ENCODE results near the gene MTO1.

MTO1 gene

DNA sequence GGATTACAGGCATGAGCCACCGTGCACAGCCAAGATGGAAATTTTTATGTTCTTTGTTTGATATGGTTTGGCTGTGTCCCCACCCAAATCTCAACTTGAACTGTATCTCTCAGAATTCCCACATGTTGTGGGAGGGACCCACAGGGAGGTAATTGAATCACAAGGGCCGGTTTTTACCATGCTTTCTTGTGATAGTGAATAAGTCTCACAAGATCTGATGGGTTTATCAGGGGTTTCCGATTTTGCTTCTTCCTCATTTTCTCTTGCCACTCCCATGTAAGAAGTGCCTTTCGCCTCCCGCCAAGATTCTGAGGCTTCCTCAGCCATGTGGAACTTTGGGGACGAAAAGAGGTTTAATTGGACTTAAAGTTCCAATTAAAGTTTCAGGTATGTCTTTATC is 44.7 kb downstream of the MTO1 start:
- TF ChIP-seq EZH2phosphoT487 (IDR thresholded peaks at IDR 0.05; ENCODE audit: low read depth) = no peak
- TF ChIP-seq, protein P1, sequence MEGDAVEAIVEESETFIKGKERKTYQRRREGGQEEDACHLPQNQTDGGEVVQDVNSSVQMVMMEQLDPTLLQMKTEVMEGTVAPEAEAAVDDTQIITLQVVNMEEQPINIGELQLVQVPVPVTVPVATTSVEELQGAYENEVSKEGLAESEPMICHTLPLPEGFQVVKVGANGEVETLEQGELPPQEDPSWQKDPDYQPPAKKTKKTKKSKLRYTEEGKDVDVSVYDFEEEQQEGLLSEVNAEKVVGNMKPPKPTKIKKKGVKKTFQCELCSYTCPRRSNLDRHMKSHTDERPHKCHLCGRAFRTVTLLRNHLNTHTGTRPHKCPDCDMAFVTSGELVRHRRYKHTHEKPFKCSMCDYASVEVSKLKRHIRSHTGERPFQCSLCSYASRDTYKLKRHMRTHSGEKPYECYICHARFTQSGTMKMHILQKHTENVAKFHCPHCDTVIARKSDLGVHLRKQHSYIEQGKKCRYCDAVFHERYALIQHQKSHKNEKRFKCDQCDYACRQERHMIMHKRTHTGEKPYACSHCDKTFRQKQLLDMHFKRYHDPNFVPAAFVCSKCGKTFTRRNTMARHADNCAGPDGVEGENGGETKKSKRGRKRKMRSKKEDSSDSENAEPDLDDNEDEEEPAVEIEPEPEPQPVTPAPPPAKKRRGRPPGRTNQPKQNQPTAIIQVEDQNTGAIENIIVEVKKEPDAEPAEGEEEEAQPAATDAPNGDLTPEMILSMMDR (IDR thresholded peaks at IDR 0.05; ENCODE audit: low read depth, low read length) = no peak
- peaks cover 28% of the 10 kb centered on the region for H3K36me3 ChIP-seq (replicated peaks; ENCODE audit: low read depth, low read length)
- H2AFZ ChIP-seq (ENCODE audit: low read depth, low read length) = no peak overlapping the region
- no peak overlapping the region for H3K4me2 ChIP-seq (ENCODE audit: low read length)
- no peaks in the 10 kb centered on the region for H3K79me2 ChIP-seq (ENCODE audit: low read length)
- peaks cover 4% of the 10 kb centered on the region for H3K4me1 ChIP-seq (ENCODE audit: low read length)
- H3K9me3 ChIP-seq (ENCODE audit: insufficient read depth, low read length) = no peaks in the 10 kb centered on the region
- no peaks in the 10 kb centered on the region for H4K20me1 ChIP-seq (ENCODE audit: insufficient read depth, low read length)
- no peak overlapping the region for H3K4me3 ChIP-seq (ENCODE audit: low read length)
- no peak overlapping the region for H3K9ac ChIP-seq (ENCODE audit: low read length)
- no peaks in the 10 kb centered on the region for H3K27me3 ChIP-seq (ENCODE audit: low read depth, low read length)
- no peak overlapping the region for H3K27ac ChIP-seq (ENCODE audit: low read length)

DNA sequence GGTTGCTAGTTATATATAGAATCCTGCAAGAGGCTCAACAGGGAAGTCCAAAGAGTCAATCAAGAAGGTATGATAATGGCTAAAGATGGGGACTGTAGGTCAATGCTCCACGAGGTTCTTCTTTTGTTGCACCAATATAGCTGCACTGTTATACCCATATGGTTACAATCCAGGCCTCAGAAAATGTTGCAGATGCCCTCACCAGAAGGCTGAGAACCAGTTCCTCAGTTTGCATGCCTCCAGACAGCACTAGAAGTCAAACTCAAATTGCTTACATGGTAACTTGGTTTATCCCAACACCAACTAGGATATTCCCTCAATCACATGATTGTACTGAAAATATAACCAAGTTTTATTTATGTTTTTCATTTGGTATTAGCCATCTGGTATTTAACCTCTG is 47.2 kb downstream of the MTO1 start:
- H3K79me2 ChIP-seq (ENCODE audit: low read length) = no peaks in the 10 kb centered on the region
- H3K27me3 ChIP-seq (ENCODE audit: low read depth, low read length) = no peaks in the 10 kb centered on the region
- 0 out of 2 replicates have a peak overlapping the region, but pooled peaks have one; percentile 4 for H3K27ac ChIP-seq (ENCODE audit: low read length)
- no peak overlapping the region for H3K4me2 ChIP-seq (ENCODE audit: low read length)
- H2AFZ ChIP-seq (ENCODE audit: low read depth, low read length) = no peak overlapping the region
- H3K9ac ChIP-seq (ENCODE audit: low read length) = no peak overlapping the region
- peaks cover 11% of the 10 kb centered on the region for H3K4me1 ChIP-seq (ENCODE audit: low read length)
- H3K36me3 ChIP-seq (replicated peaks; ENCODE audit: low read depth, low read length) = peaks cover 26% of the 10 kb centered on the region
- peaks cover 14% of the 10 kb centered on the region for H4K20me1 ChIP-seq (ENCODE audit: insufficient read depth, low read length)
- TF ChIP-seq, protein P1 (IDR thresholded peaks at IDR 0.05; ENCODE audit: low read depth, low read length) = no peak
- TF ChIP-seq EZH2phosphoT487 (IDR thresholded peaks at IDR 0.05; ENCODE audit: low read depth) = no peak
- H3K4me3 ChIP-seq (ENCODE audit: low read length) = no peak overlapping the region
- H3K9me3 ChIP-seq (ENCODE audit: insufficient read depth, low read length) = no peaks in the 10 kb centered on the region

DNA sequence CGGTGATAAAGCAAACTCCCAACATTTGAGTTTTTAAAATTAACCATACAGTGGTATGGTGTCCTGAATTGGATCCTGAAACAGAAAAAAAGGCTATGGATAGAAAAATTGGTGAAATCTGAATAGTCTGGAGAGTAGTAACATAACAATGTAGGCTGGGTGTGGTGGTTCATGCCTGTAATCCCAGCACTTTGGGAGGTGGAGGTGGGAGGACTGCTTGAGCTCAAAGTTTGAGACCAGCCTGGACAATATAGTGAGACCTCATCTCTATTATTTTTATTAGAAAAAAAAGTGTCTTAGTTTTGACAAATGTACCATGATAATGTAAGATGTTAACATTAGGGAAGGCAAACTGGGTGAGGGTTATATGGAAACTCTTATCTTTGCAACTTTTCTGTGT is 48.3 kb downstream of the MTO1 start:
- Histone ChIP-seq H2AFZ (ENCODE audit: low read depth, low read length) (no peak overlapping the region), H3K36me3 (replicated peaks; ENCODE audit: low read depth, low read length) (peaks cover 22% of the 10 kb centered on the region), H3K4me1 (ENCODE audit: low read length) (peaks cover 16% of the 10 kb centered on the region), H3K9ac (ENCODE audit: low read length) (no peak overlapping the region), H4K20me1 (ENCODE audit: insufficient read depth, low read length) (peaks cover 18% of the 10 kb centered on the region), H3K27me3 (ENCODE audit: low read depth, low read length) (no peaks in the 10 kb centered on the region), H3K79me2 (ENCODE audit: low read length) (no peaks in the 10 kb centered on the region), H3K4me3 (ENCODE audit: low read length) (no peak overlapping the region), H3K27ac (ENCODE audit: low read length) (no peak overlapping the region), H3K4me2 (ENCODE audit: low read length) (no peak overlapping the region), H3K9me3 (ENCODE audit: insufficient read depth, low read length) (no peaks in the 10 kb centered on the region)
- no peak for TF ChIP-seq EZH2phosphoT487 (IDR thresholded peaks at IDR 0.05; ENCODE audit: low read depth)
- TF ChIP-seq, protein P1 (IDR thresholded peaks at IDR 0.05; ENCODE audit: low read depth, low read length) = no peak

DNA sequence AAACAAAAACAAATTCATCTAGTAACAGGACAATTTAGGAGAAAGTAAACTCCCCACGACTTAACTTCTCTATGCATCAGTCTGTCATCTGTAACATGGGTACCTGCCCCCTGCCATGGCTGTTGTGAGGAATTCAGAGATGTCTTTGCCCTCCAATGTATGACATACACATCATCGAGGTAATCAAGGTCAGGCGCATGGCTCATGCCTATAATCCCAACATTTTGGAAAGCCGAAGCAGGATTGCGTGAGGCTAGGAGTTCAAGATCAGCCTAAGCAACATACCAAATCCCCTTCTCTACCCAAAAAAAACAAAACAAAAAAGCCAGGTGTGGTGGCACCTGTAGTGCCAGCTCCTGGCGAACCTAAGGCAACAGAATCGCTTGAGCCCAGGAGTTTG is 50.3 kb downstream of the MTO1 start:
- Histone ChIP-seq H3K9me3 (ENCODE audit: insufficient read depth, low read length) (no peaks in the 10 kb centered on the region), H3K27ac (ENCODE audit: low read length) (no peak overlapping the region), H4K20me1 (ENCODE audit: insufficient read depth, low read length) (peaks cover 37% of the 10 kb centered on the region), H3K9ac (ENCODE audit: low read length) (no peak overlapping the region), H3K36me3 (replicated peaks; ENCODE audit: low read depth, low read length) (peaks cover 36% of the 10 kb centered on the region), H3K79me2 (ENCODE audit: low read length) (peaks cover 3% of the 10 kb centered on the region; the same call in 1 of the 2 replicates), H3K4me3 (ENCODE audit: low read length) (no peak overlapping the region), H3K27me3 (ENCODE audit: low read depth, low read length) (no peaks in the 10 kb centered on the region), H2AFZ (ENCODE audit: low read depth, low read length) (no peak overlapping the region), H3K4me2 (ENCODE audit: low read length) (no peak overlapping the region), H3K4me1 (ENCODE audit: low read length) (peaks cover 36% of the 10 kb centered on the region)
- no peak for TF ChIP-seq EZH2phosphoT487 (IDR thresholded peaks at IDR 0.05; ENCODE audit: low read depth)
- TF ChIP-seq, protein P1 (IDR thresholded peaks at IDR 0.05; ENCODE audit: low read depth, low read length) = no peak
